Globus pallidus (tissue), 1 donor: ENCODE data around the gene ATP10B.

Experiments used
- DNase-seq: peaks from one replicate; pipeline ENCODE4 v3.0.0-alpha.2; 2015; ENCODE audit warnings: low spot score

ATP10B gene

GRCh38 chr5:160555971-160556631 lies 295.9 kb downstream of the ATP10B start:
- DNase-seq, result no peak

- no peak for DNase-seq
These were observed 296.4 kb downstream of the ATP10B start for GRCh38 chr5:160555581-160555970.

- DNase-seq, result no peak
These were observed 301.9 kb downstream of the ATP10B start for GRCh38 chr5:160550075-160550474.

GRCh38 chr5:160548949-160549645 lies 302.9 kb downstream of the ATP10B start:
- DNase-seq, result no peak

GRCh38 chr5:160547872-160548271 lies 304.1 kb downstream of the ATP10B start:
- DNase-seq, result no peak

- no peak for DNase-seq
These were observed 304.9 kb downstream of the ATP10B start for GRCh38 chr5:160547061-160547460.

- no peak for DNase-seq
These were observed 306.2 kb downstream of the ATP10B start for GRCh38 chr5:160545832-160546231.

GRCh38 chr5:160543395-160543794 lies 308.6 kb downstream of the ATP10B start:
- DNase-seq, result no peak

GRCh38 chr5:160542840-160543239 lies 309.2 kb downstream of the ATP10B start:
- no peak for DNase-seq

- no peak for DNase-seq
These were observed 309.7 kb downstream of the ATP10B start for GRCh38 chr5:160542281-160542680.

GRCh38 chr5:160539431-160539830 lies 312.6 kb downstream of the ATP10B start:
- no peak for DNase-seq

GRCh38 chr5:160537940-160538339 lies 314.1 kb downstream of the ATP10B start:
- no peak for DNase-seq

- DNase-seq, result no peak
These were observed 314.9 kb downstream of the ATP10B start for GRCh38 chr5:160537116-160537515.

GRCh38 chr5:160534914-160535313 lies 317.1 kb downstream of the ATP10B start:
- no peak for DNase-seq

- DNase-seq, result no peak
These were observed 317.9 kb downstream of the ATP10B start for GRCh38 chr5:160534125-160534524.

GRCh38 chr5:160525471-160526261 lies 326.3 kb downstream of the ATP10B start:
- no peak for DNase-seq

- DNase-seq, result no peak
These were observed 327.2 kb downstream of the ATP10B start for GRCh38 chr5:160524827-160525226.

GRCh38 chr5:160523502-160524163 lies 328.4 kb downstream of the ATP10B start:
- DNase-seq, result no peak

GRCh38 chr5:160521392-160521663 lies 330.7 kb downstream of the ATP10B start:
- no peak for DNase-seq

GRCh38 chr5:160520609-160521391 lies 331.2 kb downstream of the ATP10B start:
- no peak for DNase-seq

GRCh38 chr5:160516696-160517530 lies 335.1 kb downstream of the ATP10B start:
- no peak for DNase-seq
